ENCODE data around the gene EEF1E1. TPM values are rescaled to one million over a fixed set of nuclear protein-coding genes. Genes with fewer than 3 reads are reported as not detected.
A peak's percentile ranks its signal among the peaks of the same experiment; 100 is the strongest.

Gene EEF1E1
- total and polyA plus RNA-seq, 9 of the 15 experiments (the other 6 are each of a cell fraction or from before 2014, with no cell fraction given) = 135 to 1,355 (median 327) TPM

- TF ChIP-seq RBM39 (optimal IDR thresholded peaks at IDR 0.05; ENCODE audit: low read depth, low read length) (peak; percentile 17), XRCC5 (IDR thresholded peaks at IDR 0.05; ENCODE audit: low read depth, low read length) (peak; percentile 79; the same call in 1 of the 2 replicates), POLR3A (IDR thresholded peaks at IDR 0.05; ENCODE audit: borderline replicate concordance, extremely low read depth, insufficient read depth, insufficient read length) (no peak), HNRNPH1 (optimal IDR thresholded peaks at IDR 0.05; ENCODE audit: low read depth, low read length) (no peak), ZBED1 (IDR thresholded peaks at IDR 0.05) (peak; percentile 71), NR1H2 (CRISPR knock-in tag; IDR thresholded peaks at IDR 0.05) (peak; percentile 81; the same call in 1 of the 2 replicates), TAF9B (IDR thresholded peaks at IDR 0.05; ENCODE audit: partially characterized antibody) (no peak), GATAD2B (IDR thresholded peaks at IDR 0.05; ENCODE audit: borderline replicate concordance) (0 out of 2 replicates have a peak, but pooled peaks have one; percentile 53), ZNF778 (CRISPR knock-in tag; IDR thresholded peaks at IDR 0.05) (no peak), SMARCA4 (IDR thresholded peaks at IDR 0.05) (peak; percentile 63), KDM5B (IDR thresholded peaks at IDR 0.05; ENCODE audit: insufficient replicate concordance, low read depth, low read length) (peak; percentile 81), STAT6 (CRISPR knock-in tag; IDR thresholded peaks at IDR 0.05) (no peak), MED1 (CRISPR knock-in tag; IDR thresholded peaks at IDR 0.05; ENCODE audit: borderline replicate concordance) (no peak), CCNT2 (IDR thresholded peaks at IDR 0.05; ENCODE audit: borderline replicate concordance, extremely low read depth, insufficient read length, low read depth, low read length) (peak; percentile 61), ZNF354B (CRISPR knock-in tag; IDR thresholded peaks at IDR 0.05) (no peak), TGIF2 (CRISPR knock-in tag; IDR thresholded peaks at IDR 0.05) (0 out of 2 replicates have a peak, but pooled peaks have one; percentile 31), SRF (CRISPR knock-in tag; IDR thresholded peaks at IDR 0.05) (peak in 1 of 2 experiments; percentile 40; a peak in 1 of 4 replicates), TCF3 (CRISPR knock-in tag; IDR thresholded peaks at IDR 0.05) (no peak), BCOR (IDR thresholded peaks at IDR 0.05) (0 out of 2 replicates have a peak, but pooled peaks have one; percentile 24)
- TF ChIP-seq, protein P1, sequence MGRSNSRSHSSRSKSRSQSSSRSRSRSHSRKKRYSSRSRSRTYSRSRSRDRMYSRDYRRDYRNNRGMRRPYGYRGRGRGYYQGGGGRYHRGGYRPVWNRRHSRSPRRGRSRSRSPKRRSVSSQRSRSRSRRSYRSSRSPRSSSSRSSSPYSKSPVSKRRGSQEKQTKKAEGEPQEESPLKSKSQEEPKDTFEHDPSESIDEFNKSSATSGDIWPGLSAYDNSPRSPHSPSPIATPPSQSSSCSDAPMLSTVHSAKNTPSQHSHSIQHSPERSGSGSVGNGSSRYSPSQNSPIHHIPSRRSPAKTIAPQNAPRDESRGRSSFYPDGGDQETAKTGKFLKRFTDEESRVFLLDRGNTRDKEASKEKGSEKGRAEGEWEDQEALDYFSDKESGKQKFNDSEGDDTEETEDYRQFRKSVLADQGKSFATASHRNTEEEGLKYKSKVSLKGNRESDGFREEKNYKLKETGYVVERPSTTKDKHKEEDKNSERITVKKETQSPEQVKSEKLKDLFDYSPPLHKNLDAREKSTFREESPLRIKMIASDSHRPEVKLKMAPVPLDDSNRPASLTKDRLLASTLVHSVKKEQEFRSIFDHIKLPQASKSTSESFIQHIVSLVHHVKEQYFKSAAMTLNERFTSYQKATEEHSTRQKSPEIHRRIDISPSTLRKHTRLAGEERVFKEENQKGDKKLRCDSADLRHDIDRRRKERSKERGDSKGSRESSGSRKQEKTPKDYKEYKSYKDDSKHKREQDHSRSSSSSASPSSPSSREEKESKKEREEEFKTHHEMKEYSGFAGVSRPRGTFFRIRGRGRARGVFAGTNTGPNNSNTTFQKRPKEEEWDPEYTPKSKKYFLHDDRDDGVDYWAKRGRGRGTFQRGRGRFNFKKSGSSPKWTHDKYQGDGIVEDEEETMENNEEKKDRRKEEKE (IDR thresholded peaks at IDR 0.05; ENCODE audit: borderline replicate concordance in 1 of 2, control insufficient read depth in 1 of 2, low read depth in 2 of 2, low read length in 1 of 2) = no peak
These were observed 38.3 kb downstream of the EEF1E1 start, which contains the start of gene BLOC1S5 (continued) for GRCh38 chr6:8063761-8064637.
